H1 (cell line): Measurements from ENCODE around the gene LDLRAD4. TPM values are rescaled to one million over a fixed set of nuclear protein-coding genes. Genes with fewer than 3 reads are reported as not detected.

Experiments used
- CTCF ChIA-PET: fragments of 300-600 bp; sonication (Branson Sonifier 250); formaldehyde crosslinking; loops from one replicate; lab custom pipeline; 2021; ENCODE audit not compliant: partially characterized antibody; lab: Charles Lee
- POLR2A ChIA-PET: fragments of 300-600 bp; sonication (Branson Sonifier 250); formaldehyde crosslinking; loops from one replicate; lab custom pipeline; 2021; ENCODE audit warnings: inconsistent platforms; ENCODE audit not compliant: partially characterized antibody; lab: Charles Lee
- DNase-seq, 2 experiments: peaks; one replicate each; pipeline versions ENCODE4 v3.0.0 to v3.0.0-alpha.2; 2010 to 2022; ENCODE audit warnings: low spot score in 2 of 2, low read depth in 1 of 2, mixed read lengths in 1 of 2
- FAIRE-seq: peaks from 2 replicates; lab custom pipeline; 2011; peaks lifted over from hg19 to GRCh38; lab: Jason Lieb, UNC
- H2AFZ ChIP-seq: 2 replicates; pipeline ENCODE4 v1.8.1; 2012; ENCODE audit warnings: low read length, inconsistent platforms
- H2AK5ac ChIP-seq: 2 replicates; pipeline ENCODE4 v1.6.1; 2013; ENCODE audit warnings: low read depth, low read length
- H2BK120ac ChIP-seq: replicated peaks from 2 replicates; pipeline ENCODE3; 2013; ENCODE audit warnings: low read depth, low read length, inconsistent platforms
- H2BK12ac ChIP-seq: 2 replicates; pipeline ENCODE4 v1.6.1; 2013; ENCODE audit warnings: low read depth, low read length
- H2BK15ac ChIP-seq: 2 replicates; pipeline ENCODE4 v1.6.1; 2013; ENCODE audit warnings: low read length
- H2BK20ac ChIP-seq: 2 replicates; pipeline ENCODE4 v1.6.1; 2013; ENCODE audit warnings: low read length
- H2BK5ac ChIP-seq: 2 replicates; pipeline ENCODE4 v1.6.1; 2013; ENCODE audit warnings: low read depth, low read length
- H3K14ac ChIP-seq: 2 replicates; pipeline ENCODE4 v1.6.1; 2013; ENCODE audit warnings: inconsistent platforms; ENCODE audit not compliant: insufficient read length
- H3K18ac ChIP-seq: 2 replicates; pipeline ENCODE4 v1.6.1; 2013; ENCODE audit warnings: low read length; ENCODE audit errors: extremely low read depth
- H3K23ac ChIP-seq: 2 replicates; pipeline ENCODE4 v1.6.1; 2013; ENCODE audit warnings: inconsistent platforms; ENCODE audit not compliant: insufficient read length
- H3K23me2 ChIP-seq: 2 replicates; pipeline ENCODE4 v1.6.1; 2013; ENCODE audit warnings: low read depth, low read length
- H3K27ac ChIP-seq: 2 replicates; pipeline ENCODE4 v1.6.1; 2011; ENCODE audit warnings: low read depth, low read length, inconsistent platforms
- H3K27me3 ChIP-seq, 4 experiments: replicated peaks in 1 of 4; 1 replicate in 1 of 4; 2 replicates in 3 of 4; pipeline versions ENCODE4 v1.6.1 to v1.8.1; 2011 to 2013; ENCODE audit warnings: low read length in 3 of 4, mild to moderate bottlenecking in 3 of 4, inconsistent platforms in 2 of 4, mixed read lengths in 2 of 4, moderate library complexity in 1 of 4; ENCODE audit not compliant: control insufficient read depth in 3 of 4, insufficient read depth in 3 of 4; ENCODE audit errors: extremely low read depth in 1 of 4
- H3K36me3 ChIP-seq, 4 experiments: 2 replicates each; pipeline versions ENCODE4 v1.6.1 to v1.8.1; 2011 to 2013; ENCODE audit warnings: mild to moderate bottlenecking in 4 of 4, low read length in 3 of 4, moderate library complexity in 2 of 4, control low read depth in 1 of 4, inconsistent platforms in 1 of 4; ENCODE audit not compliant: insufficient read depth in 4 of 4, control insufficient read depth in 2 of 4
- H3K4ac ChIP-seq: replicated peaks from 2 replicates; pipeline ENCODE3; 2013; ENCODE audit warnings: low read length, low read depth, mixed read lengths, inconsistent platforms; ENCODE audit not compliant: insufficient read length
- H3K4me1 ChIP-seq, 4 experiments: replicated peaks in 1 of 4; 1 replicate in 1 of 4; 2 replicates in 3 of 4; pipeline versions ENCODE4 v1.6.1 to v1.8.1; 2011 to 2013; ENCODE audit warnings: low read length in 3 of 4, inconsistent platforms in 2 of 4, mixed read lengths in 1 of 4; ENCODE audit not compliant: insufficient read depth in 4 of 4, control insufficient read depth in 3 of 4
- H3K4me2 ChIP-seq, 2 experiments: 2 replicates each; pipeline versions ENCODE4 v1.6.1 to v1.8.1; 2011 to 2013; ENCODE audit warnings: low read depth in 2 of 2, low read length in 2 of 2, control low read depth in 1 of 2, inconsistent platforms in 1 of 2, mild to moderate bottlenecking in 1 of 2; ENCODE audit not compliant: insufficient read depth in 1 of 2
- H3K4me3 ChIP-seq, 4 experiments: fragments of 200-600, 300-600 bp in 1 of 4; sonication (generic), shearing (Covaris generic), sonication (Bioruptor Twin) in 1 of 4; 2 replicates each; pipeline versions ENCODE4 v1.5.1 to v1.8.1; 2011 to 2016; ENCODE audit warnings: low read length in 4 of 4, low read depth in 3 of 4, control low read depth in 2 of 4, inconsistent platforms in 2 of 4, mild to moderate bottlenecking in 2 of 4, mixed read lengths in 1 of 4, moderate library complexity in 1 of 4; ENCODE audit not compliant: insufficient read depth in 2 of 4; ENCODE audit errors: extremely low read depth in 1 of 4
- H3K56ac ChIP-seq: replicated peaks from 2 replicates; pipeline ENCODE3; 2013; ENCODE audit warnings: low read depth, mild to moderate bottlenecking, mixed read lengths, low read length, inconsistent platforms; ENCODE audit not compliant: insufficient read length
- H3K79me1 ChIP-seq: 2 replicates; pipeline ENCODE4 v1.6.1; 2013; ENCODE audit warnings: low read depth, low read length, control low read depth
- H3K79me2 ChIP-seq, 2 experiments: 2 replicates each; pipeline versions ENCODE4 v1.6.1 to v1.8.1; 2012 to 2013; ENCODE audit warnings: low read length in 2 of 2, mild to moderate bottlenecking in 2 of 2, inconsistent platforms in 1 of 2; ENCODE audit not compliant: insufficient read depth in 2 of 2, control insufficient read depth in 1 of 2
- H3K9ac ChIP-seq, 4 experiments: replicated peaks in 1 of 4; 1 replicate in 1 of 4; 2 replicates in 3 of 4; pipeline versions ENCODE4 v1.6.1 to v1.8.1; 2011 to 2013; ENCODE audit warnings: low read depth in 3 of 4, low read length in 3 of 4, control low read depth in 2 of 4, mild to moderate bottlenecking in 2 of 4, moderate library complexity in 2 of 4, inconsistent platforms in 1 of 4; ENCODE audit errors: extremely low read depth in 1 of 4
- H3K9me3 ChIP-seq, 2 experiments: 2 replicates each; pipeline versions ENCODE4 v1.6.1 to v1.8.1; 2012 to 2013; ENCODE audit warnings: mild to moderate bottlenecking in 2 of 2, moderate library complexity in 2 of 2, control low read depth in 1 of 2, inconsistent platforms in 1 of 2, low read depth in 1 of 2, low read length in 1 of 2, mixed read lengths in 1 of 2; ENCODE audit not compliant: insufficient read depth in 2 of 2
- H4K20me1 ChIP-seq, 2 experiments: replicated peaks in 1 of 2; 2 replicates each; pipeline versions ENCODE3 to v1.8.1; 2011 to 2013; ENCODE audit warnings: inconsistent platforms in 2 of 2, low read length in 2 of 2, mild to moderate bottlenecking in 1 of 2; ENCODE audit not compliant: insufficient read depth in 2 of 2, control insufficient read depth in 1 of 2
- H4K5ac ChIP-seq: 2 replicates; pipeline ENCODE4 v1.6.1; 2013; ENCODE audit warnings: low read length, low read depth, mixed read lengths, inconsistent platforms; ENCODE audit not compliant: insufficient read length
- H4K8ac ChIP-seq: 2 replicates; pipeline ENCODE4 v1.8.0; 2013; ENCODE audit warnings: mild to moderate bottlenecking, moderate library complexity, low read length, inconsistent platforms; ENCODE audit not compliant: insufficient read depth; ENCODE audit errors: extremely low read depth
- H4K91ac ChIP-seq: replicated peaks from 2 replicates; pipeline ENCODE3; 2013; ENCODE audit warnings: low read length, mixed read lengths, inconsistent platforms; ENCODE audit not compliant: insufficient read length
- CEBPB ChIP-seq: IDR thresholded peaks from 2 replicates; pipeline ENCODE4 v1.6.1; 2012; ENCODE audit warnings: low read depth, low read length
- FOSL1 ChIP-seq: IDR thresholded peaks from 2 replicates; pipeline ENCODE4 v1.6.1; 2011; ENCODE audit warnings: mild to moderate bottlenecking, low read depth, low read length, moderate library complexity; ENCODE audit not compliant: insufficient read depth
- GTF2F1 ChIP-seq: IDR thresholded peaks from 2 replicates; pipeline ENCODE4 v1.6.1; 2012; ENCODE audit warnings: low read depth, low read length, improper control_type of control experiment, borderline replicate concordance
- NRF1 ChIP-seq: IDR thresholded peaks from 2 replicates; pipeline ENCODE4 v1.6.1; 2011; ENCODE audit warnings: mild to moderate bottlenecking, low read depth, low read length, improper control_type of control experiment
- PHF8 ChIP-seq: fragments of 200-600 bp; sonication (generic); conservative IDR thresholded peaks from 2 replicates; pipeline ENCODE4 v1.7.1; 2012; ENCODE audit warnings: low read depth, mild to moderate bottlenecking, inconsistent platforms, low read length, moderate library complexity
- POLR2A ChIP-seq, 2 experiments: IDR thresholded peaks; 1 replicate in 1 of 2; 2 replicates in 1 of 2; pipeline ENCODE4 v1.6.1; 2011; ENCODE audit warnings: low read depth in 2 of 2, low read length in 2 of 2, mild to moderate bottlenecking in 2 of 2; ENCODE audit errors: control extremely low read depth in 1 of 2
- RAD21 ChIP-seq, 2 experiments: IDR thresholded peaks in 1 of 2; conservative IDR thresholded peaks in 1 of 2; 2 replicates each; pipeline ENCODE4 v1.6.1; 2011; ENCODE audit warnings: low read depth in 2 of 2, low read length in 2 of 2, improper control_type of control experiment in 1 of 2, inconsistent platforms in 1 of 2, mild to moderate bottlenecking in 1 of 2, moderate library complexity in 1 of 2
- RFX5 ChIP-seq: IDR thresholded peaks from 2 replicates; pipeline ENCODE4 v1.6.1; 2011; ENCODE audit warnings: low read depth, low read length, improper control_type of control experiment, borderline replicate concordance
- TEAD4 ChIP-seq: IDR thresholded peaks from 2 replicates; pipeline ENCODE4 v1.6.1; 2012; ENCODE audit warnings: low read depth, low read length, inconsistent platforms, mixed read lengths
- YY1 ChIP-seq: IDR thresholded peaks from 2 replicates; pipeline ENCODE4 v1.6.1; 2011; ENCODE audit warnings: low read depth, mild to moderate bottlenecking, low read length
- WGBS, 2 experiments: shearing (Covaris generic) in 1 of 2; methylation state at CpG; one replicate each; pipeline versions ENCODE4 v1.1.6 to v1.1.7; 2013 to 2015; ENCODE audit warnings: low lambda C conversion rate in 2 of 2, mixed read lengths in 2 of 2, inconsistent platforms in 1 of 2, low coverage in 1 of 2, missing lambda C conversion rate in 1 of 2; ENCODE audit not compliant: insufficient replicate concordance in 2 of 2, insufficient coverage in 1 of 2, insufficient read length in 1 of 2; ENCODE audit errors: extremely low coverage in 1 of 2, missing lambda C conversion rate in 1 of 2; 5-methylcytosine and 5-hydroxymethylcytosine counted together
- polyA plus RNA-seq, 7 experiments: library from polyadenylated mRNA; depleted of rRNA in 3 of 7; stranded (reverse) in 5 of 7; unstranded in 2 of 7; fragments of >200 nt in 5 of 7; fragments of 200-250 nt in 2 of 7; gene quantifications; 1 replicate in 5 of 7; 2 replicates in 1 of 7; 4 replicates in 1 of 7; pipeline versions ENCODE4 v1.2.1 to v1.2.3, GENCODE V29; 2011 to 2013; ENCODE audit warnings: missing spikeins in 2 of 7, mixed read lengths in 2 of 7
- total RNA-seq: library from RNA; stranded (reverse); fragmentation: NEBNext Ultra II Directional; extraction: Animal tissue kit (Norgen Biotek cat#: 25700); gene quantifications from 2 replicates; pipeline ENCODE4 v1.2.1, GENCODE V29; 2021
- TF ChIP-seq, protein P1 (sequence below): IDR thresholded peaks from 2 replicates; pipeline ENCODE4 v1.6.1; 2011; ENCODE audit warnings: low read length, improper control_type of control experiment

Gene LDLRAD4
- total and polyA plus RNA-seq, 2 of the 8 experiments (the other 6 are each of a cell fraction or from before 2014, with no cell fraction given), result 0.77 to 1.4 TPM

DNA sequence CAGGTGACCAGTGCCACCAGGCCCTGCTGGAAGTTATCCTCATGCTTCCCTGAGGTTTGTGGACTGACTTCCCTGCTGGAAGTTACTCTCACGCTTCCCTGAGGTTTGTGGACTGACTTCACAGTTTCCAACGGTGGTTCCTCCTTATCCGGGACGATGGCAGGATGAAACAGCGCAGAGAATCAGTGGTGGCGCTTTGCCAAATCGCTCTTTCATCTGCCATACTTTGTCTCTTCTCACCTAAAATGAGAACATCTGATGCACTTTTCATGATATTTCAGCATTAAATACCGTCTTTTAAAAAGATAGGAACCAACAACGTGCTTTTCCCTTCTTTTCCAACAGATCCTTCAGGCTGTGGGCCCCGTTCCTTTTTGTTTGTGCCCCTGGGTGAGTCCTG lies 183.3 kb downstream of the LDLRAD4 start:
- no peak overlapping the region for H2BK15ac ChIP-seq
- no peak overlapping the region for H4K8ac ChIP-seq
- H3K4me2 ChIP-seq, result no peak overlapping the region
- H3K23ac ChIP-seq, result no peak overlapping the region
- no peak overlapping the region for H3K18ac ChIP-seq
- no peak overlapping the region for H2BK12ac ChIP-seq
- CTCF ChIA-PET, result no interaction called here
- no peak for DNase-seq
- H3K9me3 ChIP-seq, result no peaks in the 10 kb centered on the region
- TF ChIP-seq, protein P1, sequence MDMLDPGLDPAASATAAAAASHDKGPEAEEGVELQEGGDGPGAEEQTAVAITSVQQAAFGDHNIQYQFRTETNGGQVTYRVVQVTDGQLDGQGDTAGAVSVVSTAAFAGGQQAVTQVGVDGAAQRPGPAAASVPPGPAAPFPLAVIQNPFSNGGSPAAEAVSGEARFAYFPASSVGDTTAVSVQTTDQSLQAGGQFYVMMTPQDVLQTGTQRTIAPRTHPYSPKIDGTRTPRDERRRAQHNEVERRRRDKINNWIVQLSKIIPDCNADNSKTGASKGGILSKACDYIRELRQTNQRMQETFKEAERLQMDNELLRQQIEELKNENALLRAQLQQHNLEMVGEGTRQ, result no peak
- TF ChIP-seq RAD21 (IDR thresholded peaks at IDR 0.05 in 1 of 2, conservative IDR thresholded peaks at IDR 0.05 in 1 of 2; ENCODE audit: low read depth in 2 of 2, low read length in 2 of 2) (no peak), POLR2A (IDR thresholded peaks at IDR 0.05; ENCODE audit: control extremely low read depth in 1 of 2, low read depth in 2 of 2, low read length in 2 of 2) (no peak), YY1 (no peak), PHF8 (no peak), RFX5 (no peak), CEBPB (no peak), TEAD4 (no peak), GTF2F1 (no peak), FOSL1 (no peak), NRF1 (no peak)
- TF ChIP-seq, all 59 proteins: peak for 0
- no peaks in the 10 kb centered on the region for H3K79me2 ChIP-seq
- no peak overlapping the region for H3K14ac ChIP-seq
- H4K5ac ChIP-seq, result no peak overlapping the region
- no peaks in the 10 kb centered on the region for H3K23me2 ChIP-seq
- no peaks in the 10 kb centered on the region for H3K79me1 ChIP-seq
- H2BK120ac ChIP-seq, result no peak overlapping the region
- no peaks in the 10 kb centered on the region for H3K36me3 ChIP-seq
- H4K20me1 ChIP-seq, result no peaks in the 10 kb centered on the region
- FAIRE-seq, result no peak
- no peak overlapping the region for H2BK5ac ChIP-seq
- H3K27me3 ChIP-seq, result no peaks in the 10 kb centered on the region
- no peak overlapping the region for H3K4ac ChIP-seq
- H3K56ac ChIP-seq, result no peak overlapping the region
- no peak overlapping the region for H4K91ac ChIP-seq
- H2AK5ac ChIP-seq, result no peak overlapping the region
- no peak overlapping the region for H3K9ac ChIP-seq
- H3K4me3 ChIP-seq, result no peak overlapping the region
- WGBS, 2 experiments, result 96% methylated on average over 10 of the region's 10 CpGs; no CpG with 5 or more reads in 1 of the 2 experiments
- no peak overlapping the region for H2BK20ac ChIP-seq
- H2AFZ ChIP-seq, result no peak overlapping the region
- H3K27ac ChIP-seq, result no peak overlapping the region
- H3K4me1 ChIP-seq, result no peaks in the 10 kb centered on the region
- POLR2A ChIA-PET, result no interaction called here
